HCT116 (cell line): ENCODE data around the gene IL1RAP. TPM values are rescaled to one million over a fixed set of nuclear protein-coding genes. Genes with fewer than 3 reads are reported as not detected.

Experiments used
- ATAC-seq: fragments of 200-7000 bp; cut with Tn5 transposase; 2 replicates; pipeline ENCODE4 v1.9.1; 2020; ENCODE audit warnings: mild to moderate bottlenecking, moderate library complexity
- BruUV-seq: library from RNA; stranded (reverse); fragments of 400-500 nt; replicated peaks from 2 replicates; lab custom pipeline; 2021; lab: Mats Ljungman, UMichigan
- CTCF ChIA-PET: fragments of 300-600 bp; sonication (Branson Sonifier 250); formaldehyde crosslinking; loops from one replicate; lab custom pipeline; 2021; ENCODE audit warnings: antibody characterized with exemption; lab: Charles Lee
- POLR2A ChIA-PET: fragments of 300-600, 350-600 bp; sonication (Branson Sonifier 250); formaldehyde crosslinking; loops from one replicate; lab custom pipeline; 2021; ENCODE audit warnings: antibody characterized with exemption; lab: Charles Lee
- RAD21 ChIA-PET, 2 experiments: fragments of 300-600 bp; sonication (Branson Sonifier 250); formaldehyde crosslinking; loops; one replicate each; lab custom pipeline; 2023; ENCODE audit warnings: low total read pairs in 2 of 2; ENCODE audit not compliant: uncharacterized antibody in 2 of 2, unreplicated experiment in 2 of 2, low non-redundant PET in 1 of 2; lab: Charles Lee
- DNase-seq: peaks from one replicate; pipeline ENCODE4 v3.0.0-alpha.2; 2010; ENCODE audit warnings: low read depth, low spot score
- H2AFZ ChIP-seq: fragments of 200-600 bp; shearing (Covaris generic), sonication (generic); 2 replicates; pipeline ENCODE4 v1.6.1; 2017; ENCODE audit warnings: low read depth, mixed run types, mixed read lengths, antibody characterized with exemption, low read length; ENCODE audit not compliant: poor library complexity, severe bottlenecking
- H3K27ac ChIP-seq: 2 replicates; pipeline ENCODE4 v1.5.1; 2012; ENCODE audit warnings: low read depth, low read length
- H3K27me3 ChIP-seq: fragments of 200-600 bp; sonication (generic); 2 replicates; pipeline ENCODE4 v1.6.1; 2016; ENCODE audit warnings: mixed run types, low read length, mixed read lengths; ENCODE audit not compliant: insufficient read depth
- H3K36me3 ChIP-seq, 2 experiments: fragments of 200-500 bp in 1 of 2; fragments of 200-600 bp in 1 of 2; sonication (Bioruptor generic) in 1 of 2; sonication (generic) in 1 of 2; 2 replicates each; pipeline versions ENCODE4 v1.5.1 to v1.6.1; 2014 to 2016; ENCODE audit warnings: low read length in 2 of 2, inconsistent platforms in 1 of 2, mixed read lengths in 1 of 2, mixed run types in 1 of 2; ENCODE audit not compliant: insufficient read depth in 2 of 2, control insufficient read depth in 1 of 2
- H3K4me1 ChIP-seq, 2 experiments: fragments of 200-600 bp in 1 of 2; sonication (generic) in 1 of 2; 2 replicates each; pipeline versions ENCODE4 v1.5.1 to v1.6.1; 2012 to 2017; ENCODE audit warnings: low read length in 2 of 2, inconsistent platforms in 1 of 2, mild to moderate bottlenecking in 1 of 2, mixed read lengths in 1 of 2, mixed run types in 1 of 2, moderate library complexity in 1 of 2; ENCODE audit not compliant: insufficient read depth in 2 of 2, control insufficient read depth in 1 of 2
- H3K4me2 ChIP-seq: fragments of 200-600 bp; sonication (generic); 2 replicates; pipeline ENCODE4 v1.6.1; 2017; ENCODE audit warnings: mixed run types, low read length, mixed read lengths
- H3K4me3 ChIP-seq, 2 experiments: fragments of 200-600 bp in 1 of 2; sonication (generic) in 1 of 2; replicated peaks in 1 of 2; 2 replicates each; pipeline ENCODE4 v1.5.1; 2011 to 2016; ENCODE audit warnings: low read length in 2 of 2, control low read depth in 1 of 2, low read depth in 1 of 2, mild to moderate bottlenecking in 1 of 2, mixed read lengths in 1 of 2, mixed run types in 1 of 2
- H3K79me2 ChIP-seq: fragments of 200-600 bp; sonication (generic); 2 replicates; pipeline ENCODE4 v1.6.1; 2017; ENCODE audit warnings: mild to moderate bottlenecking, mixed run types, low read length, moderate library complexity, mixed read lengths; ENCODE audit not compliant: insufficient read depth
- H3K9ac ChIP-seq: fragments of 200-600 bp; sonication (generic); 2 replicates; pipeline ENCODE4 v1.6.1; 2016; ENCODE audit warnings: low read length, mixed read lengths
- H3K9me2 ChIP-seq: fragments of 200-600 bp; sonication (generic), shearing (Covaris generic); 2 replicates; pipeline ENCODE4 v1.6.1; 2017; ENCODE audit warnings: mixed run types, mild to moderate bottlenecking, moderate library complexity; ENCODE audit not compliant: insufficient read depth
- H3K9me3 ChIP-seq, 2 experiments: fragments of 200-500 bp in 1 of 2; fragments of 200-600 bp in 1 of 2; sonication (Bioruptor generic) in 1 of 2; sonication (generic) in 1 of 2; 2 replicates each; pipeline ENCODE4 v1.6.1; 2014 to 2017; ENCODE audit warnings: low read length in 2 of 2, mixed read lengths in 2 of 2, inconsistent platforms in 1 of 2, low read depth in 1 of 2, mild to moderate bottlenecking in 1 of 2, mixed run types in 1 of 2, moderate library complexity in 1 of 2; ENCODE audit not compliant: control insufficient read depth in 1 of 2, insufficient read depth in 1 of 2
- H4K20me1 ChIP-seq: fragments of 200-600 bp; sonication (generic), shearing (Covaris generic); 2 replicates; pipeline ENCODE4 v1.6.1; 2017; ENCODE audit warnings: mixed run types, mild to moderate bottlenecking, moderate library complexity; ENCODE audit not compliant: insufficient read depth
- CEBPB ChIP-seq: IDR thresholded peaks from 2 replicates; pipeline ENCODE4 v1.6.1; 2012; ENCODE audit warnings: low read depth
- EGR1 ChIP-seq: IDR thresholded peaks from 2 replicates; pipeline ENCODE4 v1.6.1; 2012; ENCODE audit warnings: low read depth
- ELF1 ChIP-seq: IDR thresholded peaks from 2 replicates; pipeline ENCODE4 v1.6.1; 2012; ENCODE audit warnings: low read depth, borderline replicate concordance
- EZH2phosphoT487 ChIP-seq: fragments of 200-600 bp; IDR thresholded peaks from 2 replicates; pipeline ENCODE4 v1.6.1; 2018; ENCODE audit warnings: antibody characterized with exemption, borderline replicate concordance
- FOSL1 ChIP-seq: IDR thresholded peaks from 2 replicates; pipeline ENCODE4 v1.6.1; 2012; ENCODE audit warnings: low read depth
- POLR2A ChIP-seq: IDR thresholded peaks from 2 replicates; pipeline ENCODE4 v1.7.0; 2011; ENCODE audit warnings: borderline replicate concordance; ENCODE audit not compliant: insufficient read depth, insufficient read length; ENCODE audit errors: extremely low read depth
- RAD21 ChIP-seq: IDR thresholded peaks from 2 replicates; pipeline ENCODE4 v1.6.1; 2012; ENCODE audit warnings: low read depth, mild to moderate bottlenecking
- SRF ChIP-seq: IDR thresholded peaks from 2 replicates; pipeline ENCODE4 v1.6.1; 2012; ENCODE audit warnings: low read depth
- TCF7L2 ChIP-seq: IDR thresholded peaks from 2 replicates; pipeline ENCODE4 v1.7.0; 2011; ENCODE audit warnings: borderline replicate concordance, inconsistent platforms; ENCODE audit not compliant: insufficient read depth, insufficient read length; ENCODE audit errors: extremely low read depth
- YY1 ChIP-seq: IDR thresholded peaks from 2 replicates; pipeline ENCODE4 v1.6.1; 2011; ENCODE audit warnings: low read length, low read depth, moderate library complexity, mild to moderate bottlenecking; ENCODE audit not compliant: insufficient replicate concordance; ENCODE audit errors: extremely low read depth
- ZFX ChIP-seq: fragments of 450-650 bp; IDR thresholded peaks from 2 replicates; pipeline ENCODE4 v1.6.1; 2017
- intact Hi-C: fragments of 100-400 bp; cut with micrococcal nuclease; formaldehyde crosslinking; loops from 2 replicates; pipeline ENCODE4 v1.10.0; 2022
- total RNA-seq: library from RNA; stranded (reverse); gene quantifications from one replicate; pipeline ENCODE4 v1.2.1, GENCODE V29; 2021; ENCODE audit not compliant: unreplicated experiment
- TF ChIP-seq, protein P1 (sequence below): IDR thresholded peaks from 2 replicates; pipeline ENCODE4 v1.6.1; 2012
- TF ChIP-seq, protein P2 (sequence below), 3 experiments: fragments of 200-600 bp in 1 of 3; sonication (generic) in 1 of 3; IDR thresholded peaks in 2 of 3; conservative IDR thresholded peaks in 1 of 3; 2 replicates each; pipeline ENCODE4 v1.5.1; 2012 to 2017; ENCODE audit warnings: low read depth in 2 of 3, low read length in 2 of 3, antibody characterized with exemption in 1 of 3, borderline replicate concordance in 1 of 3, control low read depth in 1 of 3, mild to moderate bottlenecking in 1 of 3, mixed read lengths in 1 of 3, mixed run types in 1 of 3, moderate library complexity in 1 of 3; ENCODE audit not compliant: insufficient read depth in 1 of 3
- TF ChIP-seq, protein P3 (sequence below): IDR thresholded peaks from 2 replicates; pipeline ENCODE4 v1.6.1; 2012
- TF ChIP-seq, protein P4 (sequence below): IDR thresholded peaks from 2 replicates; pipeline ENCODE4 v1.6.1; 2011; ENCODE audit warnings: mild to moderate bottlenecking, low read length, moderate library complexity; ENCODE audit not compliant: insufficient replicate concordance; ENCODE audit errors: extremely low read depth

The IL1RAP gene
- total RNA-seq, 1 experiment from 2014 or later = 5.8 TPM

DNA sequence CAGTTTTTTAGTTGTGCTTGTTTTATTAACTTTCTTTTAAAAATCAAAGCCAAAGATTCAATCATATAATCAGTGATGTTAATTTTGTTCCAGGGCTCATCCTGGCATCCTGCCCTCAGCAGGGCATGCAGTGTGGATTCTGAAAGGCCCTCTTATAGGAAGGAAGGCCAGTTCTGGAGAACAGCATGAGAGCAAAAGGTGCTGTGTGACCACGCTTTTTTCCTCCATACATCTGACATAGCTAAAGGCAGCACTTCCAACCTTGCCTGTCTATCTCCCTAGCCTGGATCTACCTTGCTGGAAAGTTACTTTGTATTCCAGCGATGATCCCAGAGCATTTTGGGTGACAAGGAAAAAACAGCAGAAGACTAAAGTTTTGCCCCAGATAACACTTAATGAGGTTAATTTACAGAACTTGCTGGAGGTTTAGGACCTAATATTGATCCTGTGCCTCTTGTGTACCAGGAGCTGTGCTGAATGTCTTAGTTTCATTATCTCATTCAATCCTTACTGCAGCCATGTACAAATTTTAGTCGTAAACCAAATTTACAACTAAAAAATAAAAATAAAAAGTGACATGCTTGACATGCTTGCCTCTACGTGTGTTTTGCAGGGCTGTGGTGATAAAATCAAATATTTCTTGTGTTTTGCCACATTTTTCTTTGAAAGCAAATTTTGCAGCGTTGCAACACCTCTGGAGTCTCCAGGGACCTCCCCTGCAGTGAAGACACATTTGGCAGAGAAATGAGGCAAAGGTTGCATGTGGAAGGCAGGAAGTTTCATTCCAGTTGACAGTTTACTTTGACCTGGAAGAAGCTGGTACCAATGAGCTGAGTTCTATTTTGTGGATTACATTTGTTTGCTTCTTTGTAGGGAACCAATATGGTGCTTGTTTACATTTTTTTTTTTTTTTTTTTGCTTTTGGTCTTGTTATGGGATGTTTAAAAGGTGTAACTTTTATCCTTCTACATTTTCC is 13.2 kb downstream of the IL1RAP start:
- H3K9ac ChIP-seq = no peak overlapping the region
- POLR2A ChIA-PET = no interaction called here

More for the DNA sequence above, 13.2 kb downstream of the IL1RAP start:
- no peaks in the 10 kb centered on the region for H4K20me1 ChIP-seq
- H3K27ac ChIP-seq = no peak overlapping the region
- ATAC-seq = no peak
- intact Hi-C loops = no loop called here
- no peaks in the 10 kb centered on the region for H3K4me1 ChIP-seq
- H3K79me2 ChIP-seq = no peaks in the 10 kb centered on the region
- no peak overlapping the region for H3K4me3 ChIP-seq
- no peak overlapping the region for H2AFZ ChIP-seq
- BruUV-seq = no TSS peak
- no peaks in the 10 kb centered on the region for H3K9me2 ChIP-seq
- no peak for DNase-seq
- ChIA-PET CTCF (no interaction called here), RAD21 (no interaction called here)
- H3K4me2 ChIP-seq = no peak overlapping the region
- H3K27me3 ChIP-seq = no peaks in the 10 kb centered on the region
- no peaks in the 10 kb centered on the region for H3K36me3 ChIP-seq
- TF ChIP-seq, protein P1, sequence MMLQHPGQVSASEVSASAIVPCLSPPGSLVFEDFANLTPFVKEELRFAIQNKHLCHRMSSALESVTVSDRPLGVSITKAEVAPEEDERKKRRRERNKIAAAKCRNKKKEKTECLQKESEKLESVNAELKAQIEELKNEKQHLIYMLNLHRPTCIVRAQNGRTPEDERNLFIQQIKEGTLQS = no peak
- TF ChIP-seq EGR1 (no peak), YY1 (no peak), EZH2phosphoT487 (no peak), SRF (no peak), ZFX (no peak), ELF1 (no peak), POLR2A (no peak), FOSL1 (no peak), RAD21 (no peak), TCF7L2 (no peak), CEBPB (no peak)
- TF ChIP-seq, protein P2, sequence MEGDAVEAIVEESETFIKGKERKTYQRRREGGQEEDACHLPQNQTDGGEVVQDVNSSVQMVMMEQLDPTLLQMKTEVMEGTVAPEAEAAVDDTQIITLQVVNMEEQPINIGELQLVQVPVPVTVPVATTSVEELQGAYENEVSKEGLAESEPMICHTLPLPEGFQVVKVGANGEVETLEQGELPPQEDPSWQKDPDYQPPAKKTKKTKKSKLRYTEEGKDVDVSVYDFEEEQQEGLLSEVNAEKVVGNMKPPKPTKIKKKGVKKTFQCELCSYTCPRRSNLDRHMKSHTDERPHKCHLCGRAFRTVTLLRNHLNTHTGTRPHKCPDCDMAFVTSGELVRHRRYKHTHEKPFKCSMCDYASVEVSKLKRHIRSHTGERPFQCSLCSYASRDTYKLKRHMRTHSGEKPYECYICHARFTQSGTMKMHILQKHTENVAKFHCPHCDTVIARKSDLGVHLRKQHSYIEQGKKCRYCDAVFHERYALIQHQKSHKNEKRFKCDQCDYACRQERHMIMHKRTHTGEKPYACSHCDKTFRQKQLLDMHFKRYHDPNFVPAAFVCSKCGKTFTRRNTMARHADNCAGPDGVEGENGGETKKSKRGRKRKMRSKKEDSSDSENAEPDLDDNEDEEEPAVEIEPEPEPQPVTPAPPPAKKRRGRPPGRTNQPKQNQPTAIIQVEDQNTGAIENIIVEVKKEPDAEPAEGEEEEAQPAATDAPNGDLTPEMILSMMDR (IDR thresholded peaks at IDR 0.05 in 2 of 3, conservative IDR thresholded peaks at IDR 0.05 in 1 of 3; ENCODE audit: borderline replicate concordance in 1 of 3, insufficient read depth in 1 of 3, low read depth in 2 of 3, low read length in 2 of 3) = no peak
- TF ChIP-seq, protein P3, sequence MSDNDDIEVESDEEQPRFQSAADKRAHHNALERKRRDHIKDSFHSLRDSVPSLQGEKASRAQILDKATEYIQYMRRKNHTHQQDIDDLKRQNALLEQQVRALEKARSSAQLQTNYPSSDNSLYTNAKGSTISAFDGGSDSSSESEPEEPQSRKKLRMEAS = no peak
- TF ChIP-seq, protein P4, sequence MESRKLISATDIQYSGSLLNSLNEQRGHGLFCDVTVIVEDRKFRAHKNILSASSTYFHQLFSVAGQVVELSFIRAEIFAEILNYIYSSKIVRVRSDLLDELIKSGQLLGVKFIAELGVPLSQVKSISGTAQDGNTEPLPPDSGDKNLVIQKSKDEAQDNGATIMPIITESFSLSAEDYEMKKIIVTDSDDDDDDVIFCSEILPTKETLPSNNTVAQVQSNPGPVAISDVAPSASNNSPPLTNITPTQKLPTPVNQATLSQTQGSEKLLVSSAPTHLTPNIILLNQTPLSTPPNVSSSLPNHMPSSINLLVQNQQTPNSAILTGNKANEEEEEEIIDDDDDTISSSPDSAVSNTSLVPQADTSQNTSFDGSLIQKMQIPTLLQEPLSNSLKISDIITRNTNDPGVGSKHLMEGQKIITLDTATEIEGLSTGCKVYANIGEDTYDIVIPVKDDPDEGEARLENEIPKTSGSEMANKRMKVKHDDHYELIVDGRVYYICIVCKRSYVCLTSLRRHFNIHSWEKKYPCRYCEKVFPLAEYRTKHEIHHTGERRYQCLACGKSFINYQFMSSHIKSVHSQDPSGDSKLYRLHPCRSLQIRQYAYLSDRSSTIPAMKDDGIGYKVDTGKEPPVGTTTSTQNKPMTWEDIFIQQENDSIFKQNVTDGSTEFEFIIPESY = no peak
- H3K9me3 ChIP-seq = no peaks in the 10 kb centered on the region
